ENCODE results near the gene DNAAF5.
"Not testable (repeated sequence)": the region's sequence is repeated elsewhere in the genome, so short reads cannot be mapped to it uniquely, and the experiment has no call there.

The DNAAF5 gene

DNA sequence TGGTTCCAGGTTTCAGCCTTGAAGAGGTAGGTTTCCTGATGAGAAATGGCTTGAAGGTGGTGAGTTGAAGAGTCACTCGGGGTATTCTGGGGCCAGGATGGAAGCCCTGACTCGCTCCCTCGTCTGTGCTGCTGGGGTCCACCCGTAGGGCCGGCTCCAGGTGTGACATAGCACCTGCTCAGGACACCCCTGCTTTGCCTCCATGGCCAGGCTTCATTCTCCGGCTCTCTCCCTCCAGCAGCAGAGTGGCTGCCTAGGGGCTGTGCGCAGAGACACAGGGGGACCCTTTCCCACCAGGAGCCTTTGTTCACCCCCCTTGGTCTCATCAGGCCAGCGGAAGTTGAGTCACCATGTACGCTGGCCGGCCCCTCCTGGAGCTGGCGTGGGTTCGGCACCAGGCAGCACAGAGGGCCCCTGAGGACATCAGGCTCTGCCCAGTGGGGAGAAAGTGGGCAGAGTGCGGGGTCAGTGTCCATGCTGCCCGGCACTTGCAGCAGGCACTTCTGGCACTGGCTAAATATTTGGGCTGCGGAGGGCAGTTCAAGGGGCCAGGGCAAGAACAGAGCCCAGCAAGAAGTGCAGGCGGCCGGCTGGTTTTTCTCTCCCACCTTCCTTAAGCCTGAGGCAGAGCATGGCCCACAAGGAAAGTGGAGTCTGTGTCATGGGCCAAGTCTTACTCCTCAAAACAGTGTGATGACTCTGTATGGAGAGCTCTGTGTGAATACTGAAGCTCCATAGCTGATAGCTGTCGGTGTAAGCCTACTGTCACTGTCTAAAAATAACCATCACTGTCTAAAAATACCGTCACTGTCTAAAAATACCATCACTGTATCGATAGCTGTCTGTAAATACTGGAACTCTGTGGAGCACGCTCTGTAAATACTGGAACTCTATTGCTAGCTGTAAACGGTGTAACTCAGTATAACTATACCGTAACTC, 4.3 kb downstream of the DNAAF5 start:
- no peak for DNase-seq

DNA sequence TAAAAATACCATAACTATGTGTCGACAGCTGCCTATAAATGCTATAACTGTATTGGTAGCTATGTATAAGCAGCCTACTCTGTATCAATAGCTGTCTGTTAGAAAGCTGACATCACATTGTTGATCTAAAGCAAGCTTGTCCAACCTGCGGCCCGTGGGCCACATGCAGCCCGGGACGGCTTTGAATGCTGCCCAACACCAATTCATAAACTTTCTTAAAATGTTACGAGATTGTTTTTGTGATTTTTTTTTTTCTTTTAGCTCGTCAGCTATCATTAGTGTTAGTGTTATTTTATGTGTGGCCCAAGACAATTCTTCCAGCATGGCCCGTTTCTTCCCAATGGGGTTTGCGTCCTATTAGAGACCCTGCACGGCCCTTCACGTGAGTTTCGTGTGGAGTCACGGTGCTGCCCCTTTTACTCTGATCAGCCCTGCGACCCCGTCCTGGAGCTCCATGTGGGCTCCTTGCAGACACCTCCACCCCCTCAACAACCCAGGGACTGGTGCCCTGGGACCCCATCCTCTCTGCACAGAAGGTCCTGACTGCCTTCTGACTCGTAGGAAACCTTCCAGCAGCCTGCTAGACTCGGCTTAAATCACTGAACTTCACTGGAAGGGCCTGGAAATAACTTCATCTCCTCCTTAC, 5.1 kb downstream of the DNAAF5 start:
- DNase-seq = no peak

DNA sequence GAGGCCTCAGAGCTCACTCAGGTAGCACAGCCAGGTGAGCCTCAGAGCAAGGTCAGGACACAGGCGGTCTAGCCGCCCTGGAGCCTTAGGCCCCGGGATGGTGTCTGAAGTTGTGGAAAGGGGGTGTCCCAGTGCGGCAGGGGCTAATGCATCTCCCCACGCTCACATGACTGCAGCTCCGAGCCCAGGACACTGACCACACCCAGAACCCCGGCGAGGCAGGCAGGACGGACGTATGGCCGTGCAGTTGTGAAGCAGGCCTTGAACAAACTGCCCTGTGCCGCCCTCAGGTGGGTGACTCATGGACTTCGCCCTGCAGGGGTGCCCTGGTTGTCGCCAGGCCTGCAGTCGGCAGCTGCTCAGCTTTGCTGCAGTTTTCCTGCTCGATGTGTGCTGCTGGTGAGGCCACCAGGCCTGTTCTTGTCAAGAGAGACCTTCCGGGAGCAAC, 5.6 kb downstream of the DNAAF5 start:
- DNase-seq = peak; percentile 18

DNA sequence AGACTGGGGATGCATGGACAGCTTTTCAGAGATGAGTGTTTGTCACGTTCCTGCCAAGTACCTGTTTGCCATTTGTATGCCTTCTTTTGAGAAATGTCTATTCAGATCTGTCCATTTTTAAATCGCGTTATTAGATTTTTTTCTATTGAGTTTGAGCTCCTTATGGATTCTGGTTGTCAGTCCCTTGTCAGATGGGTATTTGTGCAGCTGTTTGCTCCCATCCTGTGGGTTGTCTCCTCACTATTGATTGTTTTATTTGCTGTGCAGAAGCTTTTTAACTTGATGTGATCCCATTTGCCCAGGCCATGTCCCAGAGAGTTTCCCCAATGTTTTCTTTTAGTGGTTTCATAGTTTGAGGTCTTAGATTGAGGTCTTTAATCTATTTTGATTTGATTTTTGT, 6.1 kb downstream of the DNAAF5 start:
- DNase-seq = no peak

DNA sequence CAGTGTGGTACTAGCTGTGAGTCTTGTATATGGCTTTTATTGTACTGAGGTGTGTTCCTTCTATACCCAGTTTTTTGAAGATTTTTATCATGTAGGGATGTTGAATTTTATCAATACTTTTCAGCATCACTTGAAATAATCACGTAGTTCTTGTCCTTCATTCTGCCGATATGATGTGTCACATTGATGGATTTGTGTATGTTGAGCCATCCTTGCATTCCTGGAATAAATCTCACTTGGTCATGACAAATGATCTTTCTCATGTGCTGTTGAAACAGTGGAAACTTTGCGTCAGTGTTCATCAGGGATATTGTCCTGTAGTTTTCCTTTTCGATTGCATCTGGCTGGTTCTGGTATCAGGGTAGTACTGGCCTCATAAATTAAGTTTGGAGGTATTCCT, 7.7 kb downstream of the DNAAF5 start:
- DNase-seq = no peak

DNA sequence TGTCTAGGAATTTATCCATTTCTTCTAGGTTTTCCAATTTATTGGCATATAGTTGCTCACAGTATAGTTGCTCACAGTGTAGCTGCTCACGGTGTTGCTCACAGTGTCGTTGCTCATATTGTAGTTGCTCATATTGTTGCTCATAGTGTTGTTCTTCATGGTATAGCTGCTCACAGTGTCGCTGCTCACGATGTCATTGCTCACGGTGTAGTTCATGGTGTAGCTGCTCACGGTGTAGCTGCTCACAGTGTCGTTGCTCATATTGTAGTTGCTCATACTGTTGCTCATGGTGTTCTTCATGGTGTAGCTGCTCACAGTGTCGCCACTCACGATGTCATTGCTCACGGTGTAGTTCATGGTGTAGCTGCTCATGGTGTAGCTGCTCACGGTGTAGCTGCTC, 8.3 kb downstream of the DNAAF5 start:
- no peak for DNase-seq

DNA sequence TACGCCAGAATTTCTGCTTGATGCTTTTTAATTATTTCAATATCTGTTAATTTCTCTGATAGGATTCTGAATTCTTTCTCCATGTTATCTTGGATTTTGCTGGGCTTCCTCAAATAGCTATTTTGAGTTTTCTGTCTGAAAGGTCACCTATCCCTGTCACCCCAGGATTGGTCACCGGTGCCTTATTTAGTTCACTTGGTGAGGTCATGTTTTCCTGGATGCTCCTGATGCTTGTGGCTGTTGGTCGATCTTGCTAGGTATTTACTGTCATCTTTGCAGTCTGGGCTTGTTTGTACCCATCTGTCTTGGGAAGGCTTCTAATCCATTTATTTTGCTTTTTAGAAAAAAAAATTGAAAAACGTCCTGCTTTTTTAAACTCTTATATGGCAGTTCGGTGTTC, 11.7 kb downstream of the DNAAF5 start:
- DNase-seq = no peak

DNA sequence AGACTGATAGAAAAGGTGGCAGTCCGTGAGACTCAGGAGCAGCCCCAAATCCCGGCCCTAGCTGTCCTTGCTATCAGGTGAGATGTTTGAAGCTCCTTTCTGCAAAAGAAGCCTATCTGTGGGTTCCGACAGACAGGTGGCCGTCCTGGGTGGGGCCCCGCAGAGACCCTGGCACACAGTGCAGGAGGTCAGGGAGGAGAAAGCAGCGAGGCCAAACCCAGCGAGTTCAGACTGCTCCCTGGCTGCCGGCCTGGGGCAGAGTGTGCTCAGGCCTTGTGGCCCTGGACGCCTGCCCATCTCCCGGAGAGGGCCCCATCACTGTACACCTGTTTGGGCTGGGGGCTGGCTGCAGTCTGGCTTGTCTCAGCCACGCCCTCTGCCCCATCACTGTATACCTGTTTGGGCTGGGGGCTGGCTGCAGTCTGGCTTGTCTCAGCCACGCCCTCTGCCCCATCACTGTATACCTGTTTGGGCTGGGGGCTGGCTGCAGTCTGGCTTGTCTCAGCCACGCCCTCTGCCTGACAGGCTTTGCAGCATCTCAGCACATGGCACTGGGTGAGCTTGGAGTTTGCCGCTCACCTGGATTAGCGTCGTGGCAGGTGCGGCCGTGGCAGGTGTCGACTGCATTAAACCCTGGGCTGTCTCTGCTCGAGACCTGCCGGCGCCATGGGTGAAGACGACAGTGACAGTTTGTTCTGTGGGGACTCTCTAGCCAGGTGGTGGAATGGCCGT, 12.4 kb downstream of the DNAAF5 start:
- DNase-seq = no peak

DNA sequence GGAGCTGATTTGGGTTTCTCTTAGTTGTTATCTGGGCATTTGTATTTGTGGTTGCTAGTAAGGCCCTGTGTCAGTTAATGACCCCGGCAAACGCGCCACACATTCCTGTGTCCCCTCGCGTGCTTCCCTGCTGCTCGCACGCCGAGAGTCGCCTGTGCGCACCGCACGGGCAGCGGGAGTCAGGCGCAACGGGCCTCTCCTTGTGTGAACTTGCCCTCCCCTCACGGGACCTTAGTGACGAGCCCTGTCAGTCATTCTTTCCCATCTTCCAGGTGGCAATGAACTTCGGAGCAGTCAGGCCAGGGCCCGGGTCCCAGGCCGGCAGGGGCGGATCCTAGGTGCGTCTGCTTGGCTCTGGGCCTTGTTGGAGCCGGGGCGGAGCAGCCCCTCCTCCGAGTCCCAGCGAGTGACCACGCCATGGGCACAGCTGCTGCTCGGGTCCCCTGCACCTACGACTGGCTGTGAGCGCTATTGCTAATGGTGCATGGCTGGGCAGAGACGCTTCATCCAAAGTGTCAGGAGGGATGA, 13.0 kb downstream of the DNAAF5 start:
- no peak for DNase-seq

DNA sequence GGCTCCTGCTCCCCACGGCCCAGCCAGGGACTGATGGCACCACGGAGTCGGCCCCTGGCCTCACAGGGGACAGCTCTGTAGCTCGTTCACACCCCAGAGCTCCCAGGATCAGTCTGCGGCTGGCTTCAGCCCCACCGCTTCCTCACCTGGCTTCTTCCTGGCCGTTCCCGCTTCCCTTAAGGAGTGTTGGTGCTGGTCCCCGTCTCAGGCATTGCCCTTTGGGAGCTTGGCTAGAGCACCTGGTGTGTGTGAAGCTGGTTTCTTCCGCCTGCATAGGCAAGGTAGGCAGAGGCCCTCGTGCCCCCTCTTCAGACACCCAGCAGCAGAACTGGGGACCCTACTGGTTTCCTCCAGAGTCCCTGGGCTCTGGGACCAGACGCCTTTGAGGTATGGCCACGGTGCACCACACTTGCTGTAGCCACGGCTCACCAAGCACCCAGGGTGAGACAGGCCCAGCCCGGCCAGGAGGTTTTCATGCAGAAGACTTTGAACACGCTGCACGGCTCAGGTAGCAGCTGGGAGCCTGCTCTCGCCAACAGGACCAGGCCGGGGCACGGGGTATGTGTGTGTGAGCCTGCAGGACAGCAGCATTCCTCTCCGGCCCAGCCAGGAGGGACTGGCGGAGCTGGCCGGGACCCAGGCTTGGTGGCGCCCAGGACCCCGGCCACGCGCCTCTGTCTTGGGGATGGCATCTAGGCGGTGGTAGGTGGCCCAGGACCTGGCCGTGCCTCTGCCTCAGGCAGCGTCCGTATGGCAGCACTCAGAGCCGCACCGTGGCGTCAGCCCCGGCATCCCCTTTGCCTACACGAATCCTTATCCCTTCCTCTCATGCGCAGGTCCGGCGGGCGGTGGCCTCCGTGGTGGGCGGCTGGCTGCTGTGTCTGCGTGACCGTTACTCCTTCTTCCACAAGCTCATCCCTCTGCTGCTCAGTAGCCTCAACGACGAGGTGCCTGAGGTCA, 13.8 kb downstream of the DNAAF5 start:
- no peak for DNase-seq

DNA sequence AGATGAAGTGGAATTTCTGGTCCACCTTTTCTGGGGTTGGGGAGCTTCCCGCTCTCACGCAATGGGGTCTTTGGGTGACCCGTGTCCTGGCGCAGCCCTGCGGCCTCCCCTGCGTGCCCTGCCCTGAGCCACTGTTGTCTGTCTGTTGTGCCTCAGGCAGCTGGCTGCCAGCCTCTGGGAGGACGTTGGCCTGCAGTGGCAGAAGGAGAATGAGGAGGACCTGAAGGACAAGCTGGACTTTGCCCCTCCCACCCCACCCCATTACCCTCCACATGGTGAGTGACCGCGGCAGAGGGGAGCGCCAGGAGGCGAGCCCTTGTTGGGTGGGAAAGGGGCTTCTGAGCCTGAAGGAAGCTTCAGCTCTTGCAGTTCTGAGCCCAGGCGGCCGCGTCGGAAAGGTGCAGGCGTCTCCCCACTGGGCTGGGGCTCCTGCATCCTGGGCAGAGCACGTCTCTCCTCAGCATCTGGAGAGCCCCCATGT, 14.7 kb downstream of the DNAAF5 start:
- no peak for DNase-seq

DNA sequence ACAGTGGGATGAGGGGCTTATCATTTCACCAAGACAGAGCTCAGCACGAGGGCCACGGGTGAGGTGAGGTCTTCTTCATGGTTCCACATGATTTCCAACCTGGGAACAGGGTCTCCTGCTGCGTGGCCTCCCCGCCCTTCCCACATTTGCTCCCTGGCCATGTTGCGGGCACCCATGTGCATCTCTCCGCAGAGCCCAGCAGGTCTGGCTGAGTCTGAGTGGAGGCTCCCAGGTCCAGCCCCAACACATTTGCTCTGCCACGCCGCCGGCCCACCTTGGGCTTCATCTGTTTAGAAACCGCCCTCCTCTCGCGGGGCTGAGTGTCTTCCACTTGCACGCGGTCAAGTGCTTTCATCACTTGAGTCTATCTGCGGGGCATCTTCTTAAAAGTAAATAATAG, 15.4 kb downstream of the DNAAF5 start:
- DNase-seq = no peak

DNA sequence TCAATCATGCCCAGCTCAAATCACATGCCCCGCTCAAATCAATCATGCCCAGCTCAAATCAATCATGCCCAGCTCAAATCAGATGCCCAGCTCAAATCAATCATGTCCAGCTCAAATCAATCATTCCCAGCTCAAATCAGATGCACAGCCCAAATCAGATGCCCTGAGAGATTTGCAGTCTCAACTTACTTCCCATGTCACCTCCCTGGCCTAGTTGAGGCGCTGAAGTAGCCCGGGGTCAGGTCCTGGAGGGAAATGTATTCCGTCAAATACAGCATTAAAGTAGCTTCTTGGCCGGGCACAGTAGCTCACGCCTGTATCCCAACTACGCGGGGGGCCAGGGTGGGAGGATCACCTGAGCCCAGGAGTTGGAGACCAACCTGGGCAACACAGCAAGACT, 16.3 kb downstream of the DNAAF5 start:
- DNase-seq = no peak

DNA sequence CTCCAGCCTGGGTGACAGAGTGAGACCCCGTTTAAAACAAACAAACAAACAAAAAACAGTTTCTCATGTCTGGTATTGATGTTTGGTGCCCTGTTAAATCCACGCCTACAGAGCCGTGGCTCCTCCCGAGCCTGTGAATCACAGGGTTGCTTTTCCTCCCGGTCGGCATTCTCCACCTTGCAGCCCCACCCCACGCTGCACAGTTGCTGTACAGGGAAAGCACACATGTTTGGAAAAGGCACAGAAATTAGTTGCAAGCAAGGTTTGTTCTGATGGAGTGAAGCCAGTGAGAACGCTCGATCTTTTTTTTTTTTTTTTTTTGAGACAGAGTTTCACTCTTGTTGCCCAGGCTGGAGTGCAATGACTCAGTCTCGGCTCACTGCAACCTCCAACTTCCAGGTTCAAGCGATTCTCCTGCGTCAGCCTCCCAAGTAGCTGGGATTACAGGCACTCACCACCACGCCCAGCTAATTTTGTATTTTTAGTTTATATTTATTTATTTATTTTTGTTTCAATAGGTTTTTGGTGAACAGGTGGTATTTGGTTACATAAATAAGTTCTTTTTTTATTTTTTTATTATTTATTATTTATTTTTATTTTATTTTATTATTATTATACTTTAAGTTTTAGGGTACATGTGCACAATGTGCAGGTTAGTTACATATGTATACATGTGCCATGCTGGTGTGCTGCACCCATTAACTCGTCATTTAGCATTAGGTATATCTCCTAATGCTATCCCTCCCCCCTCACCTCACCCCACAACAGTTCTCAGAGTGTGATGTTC, 17.0 kb downstream of the DNAAF5 start:
- DNase-seq = not testable (repeated sequence)

DNA sequence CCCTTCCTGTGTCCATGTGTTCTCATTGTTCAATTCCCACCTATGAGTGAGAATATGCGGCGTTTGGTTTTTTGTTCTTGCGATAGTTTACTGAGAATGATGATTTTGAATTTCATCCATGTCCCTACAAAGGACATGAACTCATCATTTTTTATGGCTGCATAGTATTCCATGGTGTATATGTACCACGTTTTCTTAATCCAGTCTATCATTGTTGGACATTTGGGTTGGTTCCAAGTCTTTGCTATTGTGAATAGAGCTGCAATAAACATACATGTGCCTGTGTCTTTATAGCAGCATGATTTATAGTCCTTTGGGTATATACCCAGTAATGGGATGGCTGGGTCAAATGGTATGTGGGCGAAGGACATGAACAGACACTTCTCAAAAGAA, 17.6 kb downstream of the DNAAF5 start:
- not testable (repeated sequence) for DNase-seq

DNA sequence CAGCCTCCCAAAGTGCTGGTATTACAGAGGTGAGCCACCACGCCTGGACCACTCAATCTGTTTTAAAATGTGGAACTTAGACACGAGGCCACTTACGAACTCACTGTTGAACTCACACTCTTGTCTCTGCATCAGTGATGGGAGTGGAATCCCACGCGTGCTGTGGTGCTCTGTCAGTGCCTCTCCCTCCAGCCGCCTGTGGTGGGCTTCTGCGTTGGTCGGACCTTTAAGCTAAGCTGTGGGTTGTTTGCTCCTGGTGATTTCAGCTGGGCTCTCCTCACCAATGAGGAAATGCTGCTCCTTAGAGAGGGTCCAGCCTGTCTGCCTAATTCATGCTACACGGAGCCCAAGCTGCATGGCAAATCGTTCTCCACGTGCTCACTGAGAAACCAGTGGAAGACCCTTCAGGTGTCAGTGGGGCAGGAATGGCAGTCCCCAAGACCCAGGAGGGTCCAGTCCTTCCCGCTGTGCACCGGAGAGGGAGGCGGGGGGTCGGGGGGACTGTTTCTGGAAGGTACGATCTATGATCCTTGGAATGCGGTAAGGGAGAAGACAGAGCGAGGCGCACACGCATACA, 18.4 kb downstream of the DNAAF5 start:
- no peak for DNase-seq

DNA sequence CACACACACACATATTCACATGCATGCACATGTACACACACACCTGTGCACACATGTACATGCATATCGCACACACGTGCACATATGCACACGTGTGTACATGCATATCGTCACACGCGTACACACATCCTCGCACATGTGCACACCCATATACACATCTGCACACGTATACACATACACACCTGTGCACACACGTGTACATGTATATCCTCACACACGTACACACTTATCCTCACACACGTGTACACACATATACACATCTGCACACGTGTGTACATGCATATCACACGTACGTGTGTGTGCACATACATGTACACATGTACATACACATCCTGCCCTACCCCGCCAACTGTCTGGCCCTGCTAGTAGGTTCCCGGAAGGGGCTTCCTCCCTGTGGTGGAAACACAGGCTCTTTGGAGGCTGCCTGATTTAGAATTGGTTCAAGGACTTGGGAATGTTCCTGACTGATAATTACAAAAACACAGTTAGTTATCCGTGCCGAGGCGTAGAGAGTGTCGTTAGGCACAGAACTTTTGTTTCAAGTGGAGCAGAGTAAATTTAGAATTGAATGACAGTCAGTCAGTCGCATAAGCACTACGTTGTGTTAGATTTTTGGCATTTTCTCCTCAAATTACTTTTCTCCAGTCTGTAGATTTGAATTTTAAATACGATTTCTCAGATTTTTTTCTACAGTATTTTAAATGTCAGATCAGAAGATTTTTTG, 19.1 kb downstream of the DNAAF5 start:
- DNase-seq = no peak

DNA sequence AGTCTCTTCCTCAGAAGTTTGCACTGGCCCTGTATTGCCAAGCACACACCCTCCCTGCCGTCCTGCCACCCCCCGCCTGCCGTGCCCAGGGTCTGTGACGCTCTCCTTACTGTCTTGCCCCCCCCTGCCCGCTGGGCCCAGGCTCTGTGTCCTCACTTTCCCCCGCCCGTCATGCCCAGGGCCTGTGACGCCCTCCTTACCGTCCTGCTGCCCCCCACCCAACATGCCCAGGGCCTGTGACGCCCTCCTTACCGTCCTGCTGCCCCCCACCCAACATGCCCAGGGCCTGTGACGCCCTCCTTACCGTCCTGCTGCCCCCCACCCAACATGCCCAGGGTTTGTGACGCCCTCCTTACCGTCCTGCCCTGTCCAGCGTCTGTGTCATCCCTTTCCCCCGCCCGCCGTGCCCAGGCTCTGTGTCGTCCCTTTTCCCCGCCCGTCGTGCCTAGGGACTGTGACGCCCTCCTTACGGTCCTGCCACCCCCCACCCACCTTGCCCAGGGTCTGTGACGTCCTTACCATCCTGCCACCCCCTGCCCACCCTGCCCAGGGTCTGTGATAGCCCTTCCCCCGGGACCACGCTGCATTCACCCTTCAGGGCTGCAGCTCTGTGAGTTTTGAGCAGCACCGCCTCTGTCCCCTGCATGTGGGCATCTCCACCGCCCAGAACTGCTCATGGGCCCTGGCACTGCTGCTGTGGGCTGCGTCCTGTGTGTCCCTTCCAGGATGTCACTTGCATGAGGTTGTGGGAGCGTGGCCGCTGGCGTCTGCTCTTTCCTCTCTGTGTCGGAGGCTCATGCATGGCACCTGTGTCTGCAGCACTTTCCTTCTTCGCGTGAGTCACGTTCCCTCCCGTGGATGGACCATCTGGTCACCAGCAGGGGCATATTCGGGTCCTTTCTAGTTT, 19.9 kb downstream of the DNAAF5 start:
- DNase-seq = no peak

DNA sequence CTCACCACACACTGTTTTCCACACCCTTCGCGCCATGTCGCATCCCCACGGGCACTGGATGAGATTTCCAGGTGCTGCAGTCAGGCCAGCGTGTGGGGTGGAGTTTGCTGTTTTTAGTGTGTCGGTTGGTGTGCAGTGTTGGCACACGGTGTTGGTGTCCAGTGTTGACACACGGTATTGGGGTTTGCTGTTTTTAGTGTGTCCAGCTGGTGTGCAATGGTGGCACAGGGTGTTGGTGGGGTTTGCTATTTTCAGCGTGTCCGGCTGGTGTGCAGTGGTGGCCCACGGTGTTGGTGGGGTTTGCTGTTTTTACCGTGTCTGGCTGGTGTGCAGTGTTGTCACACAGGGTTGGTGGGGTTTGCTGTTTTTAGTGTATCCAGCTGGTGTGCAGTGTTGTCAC, 20.7 kb downstream of the DNAAF5 start:
- no peak for DNase-seq
